ENCODE results near the gene CCR1.

DNA sequence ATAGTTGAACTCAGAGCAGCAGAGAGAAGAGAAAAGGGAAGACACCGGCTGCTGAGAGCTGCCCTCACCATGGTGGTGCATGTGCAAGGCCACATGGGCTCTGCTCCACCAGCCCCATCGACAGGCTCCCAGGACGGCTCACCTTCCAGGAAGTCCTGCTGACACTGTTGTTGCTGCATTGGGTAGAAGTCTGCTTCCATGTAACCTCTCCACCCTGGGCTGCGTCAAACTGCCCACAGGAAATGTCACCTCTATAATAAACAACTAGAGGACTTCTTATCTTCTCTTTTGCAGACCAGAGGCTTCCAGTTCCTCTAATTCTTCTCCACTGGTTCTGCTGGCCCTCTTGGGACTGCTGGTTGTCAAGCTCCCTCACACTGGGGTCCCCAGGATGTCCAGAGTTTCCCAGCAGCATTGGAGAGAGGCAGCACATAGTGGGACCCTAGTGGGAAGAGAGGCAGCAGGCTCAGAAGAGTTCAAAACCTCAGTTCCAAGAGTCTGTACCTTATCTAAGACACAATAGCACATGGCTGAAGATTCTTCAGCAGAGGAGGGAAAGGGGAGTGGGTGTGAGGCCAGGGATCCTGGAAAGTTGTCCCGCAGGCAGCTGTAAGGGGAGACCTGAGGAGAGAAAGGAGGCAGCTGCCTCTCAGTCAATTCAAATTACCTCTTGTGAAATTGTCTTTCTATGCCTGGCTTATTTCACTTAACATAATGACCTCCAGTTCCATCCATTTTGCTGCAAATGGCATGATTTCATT lies 28.4 kb upstream of the CCR1 start:
- no peak for TF ChIP-seq POLR2AphosphoS5 (IDR thresholded peaks at IDR 0.05)
- no peak for TF ChIP-seq POLR2A (IDR thresholded peaks at IDR 0.05)
